GF-D8 (cell line): ENCODE results near the gene RIPOR1.

Source experiments
- DNase-seq: peaks from one replicate; lab custom pipeline; 2025; lab: John Stamatoyannopoulos, UW

RIPOR1 gene

DNA sequence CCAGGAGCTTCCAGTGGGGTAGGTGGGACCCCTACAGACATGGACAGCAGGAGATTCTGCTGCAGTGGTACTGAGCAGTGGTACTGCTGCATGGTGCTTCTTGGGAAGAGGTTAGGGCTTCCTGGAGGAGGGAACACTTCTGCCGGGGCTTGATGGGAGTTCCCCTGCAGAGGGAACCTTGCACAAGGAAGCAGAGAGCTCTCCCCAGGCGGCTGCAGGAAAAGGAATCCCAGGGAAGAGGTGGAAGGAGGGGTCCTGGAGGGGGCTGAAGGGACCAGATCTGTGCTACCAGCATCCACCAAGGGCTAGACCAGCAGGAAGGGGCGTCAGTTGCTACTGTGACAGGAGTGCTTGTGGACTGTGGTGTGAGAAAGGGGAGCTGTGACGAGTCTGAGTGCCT lies 10.6 kb downstream of the RIPOR1 start:
- DNase-seq, result no peak

GRCh38 chr16:67539691-67540635 lies 11.3 kb downstream of the RIPOR1 start:
- no peak for DNase-seq

DNA sequence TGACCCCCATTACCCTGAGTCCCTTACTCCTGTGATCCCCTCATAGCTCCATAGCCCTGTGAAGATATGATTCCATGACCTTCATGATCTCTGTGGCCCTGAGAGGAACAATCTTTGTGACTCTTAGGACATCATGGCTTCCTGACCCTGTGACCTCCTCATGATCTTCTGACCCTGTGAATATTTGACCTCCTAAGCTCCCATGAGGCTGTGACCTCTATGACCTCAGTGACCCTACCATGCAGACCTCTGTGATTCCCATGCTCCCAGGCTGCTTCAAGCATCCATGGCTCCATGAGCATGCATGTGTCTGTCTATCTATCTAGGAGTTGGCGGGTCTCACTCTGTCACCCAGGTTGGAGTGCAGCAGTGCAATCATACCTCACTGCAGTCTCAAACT lies 12.1 kb downstream of the RIPOR1 start:
- DNase-seq, result no peak

- no peak for DNase-seq
These were observed 13.0 kb downstream of the RIPOR1 start for GRCh38 chr16:67541391-67542263.

GRCh38 chr16:67542464-67542863 lies 13.8 kb downstream of the RIPOR1 start:
- no peak for DNase-seq

GRCh38 chr16:67543036-67543435 lies 14.4 kb downstream of the RIPOR1 start:
- DNase-seq, result no peak

GRCh38 chr16:67543582-67543981 lies 15.0 kb downstream of the RIPOR1 start:
- DNase-seq, result no peak

DNA sequence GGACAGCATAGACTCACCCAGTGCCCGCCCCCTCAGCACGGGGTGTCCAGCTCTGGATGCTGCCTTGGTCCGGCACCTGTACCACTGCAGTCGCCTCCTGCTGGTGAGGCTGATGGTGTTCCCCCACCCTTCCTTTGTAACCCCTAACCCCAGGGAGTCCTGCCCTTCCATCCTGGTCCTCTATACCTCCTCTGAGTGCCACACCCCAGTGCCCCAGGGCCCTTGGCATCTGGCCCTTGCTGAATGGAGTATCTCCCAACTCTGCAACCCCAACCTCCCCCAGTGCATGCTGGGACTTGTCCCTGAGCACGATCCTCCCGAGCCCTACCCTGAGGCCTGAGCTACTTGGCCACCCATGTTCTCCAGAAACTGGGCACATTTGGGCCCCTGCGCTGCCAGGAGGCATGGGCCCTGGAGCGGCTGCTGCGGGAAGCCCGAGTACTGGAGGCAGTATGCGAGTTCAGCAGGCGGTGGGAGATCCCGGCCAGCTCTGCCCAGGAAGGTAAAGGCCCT lies 15.8 kb downstream of the RIPOR1 start:
- no peak for DNase-seq

- DNase-seq, result no peak
These were observed 16.4 kb downstream of the RIPOR1 start for GRCh38 chr16:67544844-67545664.

- DNase-seq, result no peak
These were observed 17.0 kb downstream of the RIPOR1 start for GRCh38 chr16:67545665-67546024.

DNA sequence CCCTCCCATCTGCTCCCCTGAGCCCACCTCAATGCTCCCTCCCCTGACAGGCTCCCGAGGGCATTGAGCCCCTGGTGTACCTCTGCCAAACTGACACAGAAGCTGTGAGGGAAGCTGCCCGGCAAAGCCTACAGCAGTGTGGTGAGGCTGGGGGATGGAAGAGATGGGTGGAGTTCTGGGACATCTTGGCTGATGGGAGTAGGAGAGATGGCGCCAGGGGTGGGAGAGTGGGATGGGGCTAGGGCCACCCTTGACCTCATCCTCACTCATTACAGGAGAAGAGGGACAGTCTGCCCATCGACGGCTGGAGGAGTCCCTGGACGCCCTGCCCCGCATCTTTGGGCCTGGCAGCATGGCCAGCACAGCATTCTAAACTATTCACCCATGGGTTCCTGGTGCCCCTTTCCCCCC lies 17.5 kb downstream of the RIPOR1 start:
- no peak for DNase-seq

DNA sequence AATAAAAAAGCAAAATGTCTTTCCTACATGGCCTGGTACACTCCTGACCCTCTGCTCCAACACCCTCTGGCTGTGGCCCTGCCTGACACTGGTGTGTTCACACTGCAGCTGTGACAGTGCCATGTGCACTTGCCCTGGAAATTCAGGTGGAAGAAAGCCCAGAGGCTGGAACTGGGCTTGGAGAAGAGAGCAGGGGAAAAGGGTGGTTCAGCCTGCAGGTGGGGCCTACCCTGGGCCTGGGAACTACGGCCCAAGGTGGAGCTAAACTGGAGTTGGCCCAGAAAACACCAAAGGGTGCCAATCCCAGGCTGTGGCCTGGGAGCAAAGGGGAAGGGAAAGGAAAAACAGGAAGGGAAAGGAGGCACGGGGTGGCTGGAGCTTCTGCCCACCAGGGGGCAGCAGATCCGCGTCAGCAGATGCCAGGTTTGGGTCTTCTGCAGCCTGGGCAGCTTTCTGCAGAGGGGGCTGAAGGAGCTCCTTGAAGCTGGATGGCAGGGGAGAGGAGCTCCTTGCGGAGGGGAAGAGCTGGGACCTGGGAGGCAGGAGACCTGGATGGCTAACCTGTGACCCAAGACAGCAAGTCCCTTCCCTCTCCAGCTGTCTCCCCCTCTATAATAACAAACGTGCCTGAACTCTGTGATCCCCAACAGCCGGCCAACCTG lies 18.3 kb downstream of the RIPOR1 start:
- peak; percentile 54 for DNase-seq

DNA sequence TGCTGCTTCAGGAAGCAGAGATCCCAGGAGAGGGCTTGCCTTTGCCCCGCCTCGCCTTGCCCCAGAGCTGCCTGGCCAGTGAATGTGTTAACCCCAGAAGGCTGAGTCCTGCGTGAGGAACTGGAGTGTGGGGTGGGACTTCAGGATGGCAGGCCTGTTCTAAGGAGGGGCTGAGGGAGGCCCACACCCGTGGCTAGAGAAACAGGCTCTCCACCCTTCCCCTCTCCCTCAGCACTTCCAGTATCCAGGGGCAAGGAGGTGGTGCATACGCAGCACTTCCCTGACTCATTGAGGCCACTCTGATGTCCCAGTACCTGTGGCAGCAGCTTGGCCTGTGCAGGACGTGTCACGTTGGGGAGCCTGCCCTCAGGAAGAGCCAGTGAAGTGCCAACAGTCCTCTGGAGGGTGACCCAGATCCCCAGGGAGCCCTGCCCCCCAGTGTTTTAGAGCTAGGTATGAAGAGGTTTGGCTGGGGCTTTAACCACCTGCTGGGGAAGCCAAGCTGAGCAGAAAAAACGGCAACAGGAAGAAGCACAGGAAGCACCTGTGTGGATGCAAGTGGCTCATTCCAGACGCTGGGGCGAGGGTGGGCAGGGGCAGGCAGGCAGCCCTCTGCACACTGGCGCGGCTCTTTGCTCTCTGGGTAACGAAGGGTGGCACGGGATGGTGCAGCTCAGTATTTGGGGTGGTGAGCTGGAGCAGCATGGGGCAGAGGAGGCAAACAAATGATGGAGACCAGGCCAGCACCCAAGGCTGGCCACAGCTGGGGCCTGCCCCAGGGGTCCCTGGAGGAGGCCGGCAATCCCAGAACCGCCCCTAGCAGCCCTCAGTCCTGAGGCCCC lies 19.0 kb downstream of the RIPOR1 start:
- DNase-seq, result peak; percentile 90

GRCh38 chr16:67548265-67549126 lies 19.9 kb downstream of the RIPOR1 start:
- peak; percentile 76 for DNase-seq

DNA sequence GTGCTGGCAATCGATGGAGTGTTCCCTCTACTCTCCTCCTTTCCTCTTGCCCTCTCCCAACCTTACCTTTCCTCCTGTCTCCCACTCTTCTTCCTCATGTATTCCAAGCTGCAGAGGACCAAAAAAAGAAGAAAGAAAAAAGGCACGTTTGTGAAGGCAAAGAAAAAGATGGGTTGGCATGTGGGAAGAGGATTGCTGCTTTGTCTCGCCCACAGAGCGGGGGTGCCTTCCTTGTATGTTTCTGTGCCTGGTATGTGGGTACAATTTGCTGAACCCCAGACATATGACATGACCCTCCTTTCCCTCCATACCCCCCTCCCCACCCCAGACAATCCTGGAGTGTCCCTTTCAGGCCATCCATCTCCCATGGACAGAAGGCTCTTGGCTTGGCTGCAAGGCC lies 20.6 kb downstream of the RIPOR1 start:
- no peak for DNase-seq

DNA sequence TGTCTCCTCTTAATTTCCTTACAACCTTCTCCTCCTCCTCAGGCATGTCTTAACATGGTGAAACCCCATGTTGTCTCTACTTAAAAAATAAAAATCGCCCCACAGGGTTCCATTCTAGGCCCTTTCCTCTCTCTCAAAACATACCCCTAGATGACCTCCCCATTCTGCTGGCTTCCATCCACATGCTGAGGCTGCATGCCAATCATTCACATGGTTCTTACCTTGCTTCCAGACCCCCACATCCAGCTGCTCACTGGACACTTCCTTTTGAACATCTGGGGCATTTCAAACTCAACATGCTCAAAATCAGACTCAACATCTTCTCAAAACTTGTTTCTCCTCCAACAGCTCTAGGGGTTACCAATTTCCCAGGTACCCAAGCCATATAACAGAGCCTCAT lies 21.3 kb downstream of the RIPOR1 start:
- DNase-seq, result no peak

GRCh38 chr16:67551091-67551490 lies 22.5 kb downstream of the RIPOR1 start:
- DNase-seq, result no peak

DNA sequence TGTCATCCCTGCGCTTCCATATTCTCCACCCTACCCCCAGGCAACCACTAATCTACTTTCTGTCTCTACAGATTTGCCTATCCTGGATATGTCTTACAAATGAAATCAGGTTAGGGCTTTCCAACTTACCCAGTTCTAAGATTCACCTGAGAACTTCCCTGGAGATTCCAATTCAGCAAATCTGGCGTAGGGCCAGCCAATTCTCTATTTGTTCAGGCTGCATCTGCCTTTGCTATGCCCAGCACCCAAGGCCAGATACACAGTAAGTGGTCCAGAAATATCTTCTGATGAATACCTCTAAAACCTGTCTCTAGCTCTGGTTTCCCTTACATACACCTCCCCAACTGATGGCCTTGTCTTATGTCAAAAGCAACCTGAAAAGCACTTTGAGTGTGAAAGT lies 23.3 kb downstream of the RIPOR1 start:
- DNase-seq, result no peak

DNA sequence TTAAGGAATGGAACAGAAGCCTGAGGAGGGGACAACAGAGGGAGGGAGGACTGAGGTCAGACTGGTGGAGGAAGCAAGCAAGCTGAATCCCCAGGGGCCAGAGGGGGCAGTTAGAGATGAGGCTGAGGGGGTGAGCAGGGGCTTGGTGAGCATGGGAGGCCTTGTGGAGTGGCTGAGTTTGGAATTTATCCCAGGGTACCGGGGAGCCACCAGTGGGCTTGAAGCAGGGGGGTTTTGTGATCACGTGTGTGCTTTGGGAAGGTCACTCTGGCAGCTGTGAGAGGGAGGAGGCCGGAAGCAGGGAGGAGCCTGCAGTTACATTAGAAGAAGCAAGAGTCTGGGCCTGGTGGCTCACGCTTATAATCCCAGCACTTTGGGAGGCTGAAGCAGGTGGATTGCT lies 23.8 kb downstream of the RIPOR1 start:
- peak; percentile 45 for DNase-seq
